Measurements from ENCODE around the gene FAM227B. TPM values are rescaled to one million over a fixed set of nuclear protein-coding genes. Genes with fewer than 3 reads are reported as not detected.

Gene FAM227B
- total RNA-seq, 1 experiment from 2014 or later: 2.3 TPM

- Mint-ChIP-seq H3K4me1 (ENCODE audit: low read depth, unreplicated experiment) (peaks cover 8% of the 10 kb centered on the region), H3K27me3 (ENCODE audit: insufficient read depth, unreplicated experiment) (no peaks in the 10 kb centered on the region), H3K4me3 (ENCODE audit: unreplicated experiment) (no peak overlapping the region), H3K9me3 (ENCODE audit: unreplicated experiment) (no peaks in the 10 kb centered on the region), H3K36me3 (ENCODE audit: insufficient read depth, unreplicated experiment) (peaks cover 10% of the 10 kb centered on the region), H3K27ac (ENCODE audit: unreplicated experiment) (no peak overlapping the region)
- Histone ChIP-seq H3K4me3 (ENCODE audit: low read depth, low read length) (no peak overlapping the region), H3K27me3 (replicated peaks; ENCODE audit: control insufficient read depth, insufficient read depth, low read length) (no peaks in the 10 kb centered on the region), H3K36me3 (ENCODE audit: control insufficient read depth, insufficient read depth, low read length) (no peaks in the 10 kb centered on the region), H3K9me3 (no peaks in the 10 kb centered on the region), H3K4me1 (peaks cover 22% of the 10 kb centered on the region)
- TF ChIP-seq CTCF (IDR thresholded peaks at IDR 0.05; ENCODE audit: insufficient read depth in 1 of 2, low read depth in 1 of 2, low read length in 1 of 2, severe bottlenecking in 1 of 2, unreplicated experiment in 1 of 2): no peak
- no peak for DNase-seq
- CTCF ChIA-PET: no interaction called here
- no TSS peak for BruUV-seq (replicated peaks)
- POLR2A ChIA-PET: no interaction called here
- intact Hi-C loops (cut with micrococcal nuclease; ENCODE audit: unreplicated experiment): no loop called here
Measured at GRCh38 chr15:49331442-49331841, 289.2 kb downstream of the FAM227B start.

DNA sequence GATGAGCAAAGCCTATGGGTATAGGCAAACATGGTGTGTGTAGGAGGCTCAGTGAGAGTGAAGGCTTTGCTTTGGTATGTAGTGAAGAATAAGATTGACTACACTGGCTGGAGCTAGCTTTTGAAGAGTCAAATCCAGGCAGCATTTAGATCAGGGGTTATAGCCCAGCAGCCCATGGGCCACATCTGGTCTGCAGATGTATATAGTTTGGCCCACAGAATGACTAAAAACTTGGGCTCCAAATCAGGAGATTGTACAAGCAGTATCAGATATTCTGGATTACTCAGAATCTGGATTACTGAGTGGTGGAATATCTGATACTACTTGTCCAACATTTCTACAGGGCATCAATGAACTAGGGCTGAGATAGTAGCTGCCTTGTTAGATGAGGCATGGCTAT, 290.5 kb downstream of the FAM227B start:
- Histone ChIP-seq H3K27me3 (replicated peaks; ENCODE audit: control insufficient read depth, insufficient read depth, low read length) (no peaks in the 10 kb centered on the region), H3K36me3 (ENCODE audit: control insufficient read depth, insufficient read depth, low read length) (no peaks in the 10 kb centered on the region), H3K9me3 (no peaks in the 10 kb centered on the region), H3K4me1 (peaks cover 22% of the 10 kb centered on the region), H3K4me3 (ENCODE audit: low read depth, low read length) (no peak overlapping the region)
- ChIA-PET POLR2A (no interaction called here), CTCF (no interaction called here)
- Mint-ChIP-seq H3K9me3 (ENCODE audit: unreplicated experiment) (no peaks in the 10 kb centered on the region), H3K4me3 (ENCODE audit: unreplicated experiment) (no peak overlapping the region), H3K27me3 (ENCODE audit: insufficient read depth, unreplicated experiment) (no peaks in the 10 kb centered on the region), H3K27ac (ENCODE audit: unreplicated experiment) (no peak overlapping the region), H3K4me1 (ENCODE audit: low read depth, unreplicated experiment) (peaks cover 8% of the 10 kb centered on the region), H3K36me3 (ENCODE audit: insufficient read depth, unreplicated experiment) (peaks cover 8% of the 10 kb centered on the region)
- TF ChIP-seq CTCF (IDR thresholded peaks at IDR 0.05; ENCODE audit: insufficient read depth in 1 of 2, low read depth in 1 of 2, low read length in 1 of 2, severe bottlenecking in 1 of 2, unreplicated experiment in 1 of 2): no peak
- intact Hi-C loops (cut with micrococcal nuclease; ENCODE audit: unreplicated experiment): no loop called here
- no peak for DNase-seq
- BruUV-seq (replicated peaks): no TSS peak

- no peak for TF ChIP-seq CTCF (IDR thresholded peaks at IDR 0.05; ENCODE audit: insufficient read depth in 1 of 2, low read depth in 1 of 2, low read length in 1 of 2, severe bottlenecking in 1 of 2, unreplicated experiment in 1 of 2)
- H3K4me3 ChIP-seq (ENCODE audit: low read depth, low read length): no peak overlapping the region
- H3K9me3 ChIP-seq: no peaks in the 10 kb centered on the region
- no peak for DNase-seq
- intact Hi-C loops (cut with micrococcal nuclease; ENCODE audit: unreplicated experiment): no loop called here
- BruUV-seq (replicated peaks): no TSS peak
- peaks cover 22% of the 10 kb centered on the region for H3K4me1 ChIP-seq
- POLR2A ChIA-PET: interaction anchor here (0.6 to 0.7 kb wide), 2 partner anchors 24 to 1039 kb away, joined by 3 to 6 read pairs; no protein-coding TSS in a partner anchor
- no peaks in the 10 kb centered on the region for H3K9me3 Mint-ChIP-seq (ENCODE audit: unreplicated experiment)
- H3K27me3 ChIP-seq (replicated peaks; ENCODE audit: control insufficient read depth, insufficient read depth, low read length): no peaks in the 10 kb centered on the region
- no peaks in the 10 kb centered on the region for H3K27me3 Mint-ChIP-seq (ENCODE audit: insufficient read depth, unreplicated experiment)
- no peak overlapping the region for H3K4me3 Mint-ChIP-seq (ENCODE audit: unreplicated experiment)
- no peaks in the 10 kb centered on the region for H3K36me3 ChIP-seq (ENCODE audit: control insufficient read depth, insufficient read depth, low read length)
- CTCF ChIA-PET: no interaction called here
- no peak overlapping the region for H3K27ac Mint-ChIP-seq (ENCODE audit: unreplicated experiment)
- H3K4me1 Mint-ChIP-seq (ENCODE audit: low read depth, unreplicated experiment): peaks cover 8% of the 10 kb centered on the region
- H3K36me3 Mint-ChIP-seq (ENCODE audit: insufficient read depth, unreplicated experiment): peaks cover 4% of the 10 kb centered on the region
Measured at GRCh38 chr15:49328941-49329340, 291.7 kb downstream of the FAM227B start.

All from Caco-2 (cell line).